Naive B cell (primary cell): ENCODE results near the gene DNAJB8. TPM values are rescaled to one million over a fixed set of nuclear protein-coding genes. Genes with fewer than 3 reads are reported as not detected.

Experiments used
- ATAC-seq, 2 donors: fragments of 150-1000 bp; cut with Tn5 transposase; 2 replicates each; pipeline ENCODE4 v1.10.0; 2021; ENCODE audit warnings: low read depth in 2 of 2, mild to moderate bottlenecking in 2 of 2, moderate library complexity in 2 of 2
- DNase-seq: peaks from one replicate; pipeline ENCODE4 v3.0.0; 2022
- H3K27ac Mint-ChIP-seq, 6 donors: one replicate each; pipeline ENCODE4 v1.8.0; 2020 to 2022; ENCODE audit warnings: mild to moderate bottlenecking in 6 of 6, mixed read lengths in 6 of 6, moderate library complexity in 5 of 6, inconsistent platforms in 2 of 6
- H3K27me3 Mint-ChIP-seq, 3 donors: one replicate each; pipeline ENCODE4 v1.8.0; 2021 to 2022; ENCODE audit warnings: mixed read lengths in 3 of 3, mild to moderate bottlenecking in 1 of 3
- H3K36me3 Mint-ChIP-seq, 2 donors: one replicate each; pipeline ENCODE4 v1.8.0; 2020 to 2022; ENCODE audit warnings: mixed read lengths in 2 of 2, inconsistent platforms in 1 of 2, mild to moderate bottlenecking in 1 of 2
- H3K4me1 Mint-ChIP-seq, 3 donors: one replicate each; pipeline ENCODE4 v1.8.0; 2020 to 2022; ENCODE audit warnings: mixed read lengths in 3 of 3, inconsistent platforms in 1 of 3, mild to moderate bottlenecking in 1 of 3, moderate library complexity in 1 of 3
- H3K4me3 Mint-ChIP-seq, 8 donors: one replicate each; pipeline ENCODE4 v1.8.0; 2020 to 2022; ENCODE audit warnings: mild to moderate bottlenecking in 8 of 8, mixed read lengths in 8 of 8, moderate library complexity in 8 of 8, inconsistent platforms in 2 of 8
- H3K9me3 Mint-ChIP-seq, 7 donors: one replicate each; pipeline ENCODE4 v1.8.0; 2020 to 2022; ENCODE audit warnings: mixed read lengths in 7 of 7, mild to moderate bottlenecking in 5 of 7, inconsistent platforms in 2 of 7, moderate library complexity in 1 of 7
- polyA plus RNA-seq, 6 donors: library from polyadenylated mRNA; unstranded; fragments of 300-500 nt; fragmentation: Illumina TruSeq; gene quantifications; one replicate each; pipeline ENCODE4 v1.2.3, GENCODE V29; 2021; ENCODE audit warnings: low read depth in 6 of 6

The DNAJB8 gene
- polyA plus RNA-seq, 6 donors from 2014 or later = not detected

- Mint-ChIP-seq H3K36me3 (peaks cover 0 to 4% of the 10 kb centered on the region in 2 donors), H3K4me3 (no peak overlapping the region), H3K4me1 (no peaks in the 10 kb centered on the region), H3K9me3 (peaks cover 0 to 2% (median 0%) of the 10 kb centered on the region in 7 donors), H3K27ac (no peak overlapping the region), H3K27me3 (peaks cover 26 to 66% (median 63%) of the 10 kb centered on the region in 3 donors)
- no peak for ATAC-seq
- DNase-seq = no peak
Measured at GRCh38 chr3:128455116-128455515, 11.6 kb downstream of the DNAJB8 start.

- no peak overlapping the region for H3K27ac Mint-ChIP-seq
- H3K27me3 Mint-ChIP-seq = peaks cover 32 to 68% (median 66%) of the 10 kb centered on the region in 3 donors
- DNase-seq (no peak), ATAC-seq (no peak)
- H3K36me3 Mint-ChIP-seq = peaks cover 0 to 6% of the 10 kb centered on the region in 2 donors
- peaks cover 0 to 4% (median 0%) of the 10 kb centered on the region in 7 donors for H3K9me3 Mint-ChIP-seq
- H3K4me3 Mint-ChIP-seq = no peak overlapping the region
- no peaks in the 10 kb centered on the region for H3K4me1 Mint-ChIP-seq
Measured at GRCh38 chr3:128454310-128454618, 12.4 kb downstream of the DNAJB8 start.

GRCh38 chr3:128453501-128454309 lies 13.0 kb downstream of the DNAJB8 start:
- no peak for DNase-seq
- Mint-ChIP-seq H3K27me3 (peaks cover 37 to 72% (median 69%) of the 10 kb centered on the region in 3 donors), H3K9me3 (peaks cover 0 to 4% (median 2%) of the 10 kb centered on the region in 7 donors), H3K36me3 (peaks cover 0 to 6% of the 10 kb centered on the region in 2 donors), H3K4me3 (no peak overlapping the region), H3K27ac (no peak overlapping the region), H3K4me1 (peaks cover 2 to 3% (median 2%) of the 10 kb centered on the region in 3 donors)
- no peak for ATAC-seq

GRCh38 chr3:128452678-128453275 lies 13.9 kb downstream of the DNAJB8 start:
- Mint-ChIP-seq H3K27ac (peak overlapping the region in 1 of 6 donors; percentile 65), H3K4me1 (peaks cover 6 to 8% (median 7%) of the 10 kb centered on the region in 3 donors), H3K9me3 (peaks cover 0 to 6% (median 2%) of the 10 kb centered on the region in 7 donors), H3K27me3 (peaks cover 40 to 74% (median 71%) of the 10 kb centered on the region in 3 donors), H3K4me3 (no peak overlapping the region), H3K36me3 (peaks cover 0 to 6% of the 10 kb centered on the region in 2 donors)
- DNase-seq (no peak), ATAC-seq (no peak)

GRCh38 chr3:128452120-128452519 lies 14.6 kb downstream of the DNAJB8 start:
- H3K4me1 Mint-ChIP-seq = peaks cover 6 to 15% (median 7%) of the 10 kb centered on the region in 3 donors
- peaks cover 0 to 9% (median 4%) of the 10 kb centered on the region in 7 donors for H3K9me3 Mint-ChIP-seq
- ATAC-seq = no peak
- peak overlapping the region in 1 of 6 donors; percentile 59 for H3K27ac Mint-ChIP-seq
- DNase-seq = no peak
- peaks cover 0 to 6% of the 10 kb centered on the region in 2 donors for H3K36me3 Mint-ChIP-seq
- peaks cover 40 to 69% (median 68%) of the 10 kb centered on the region in 3 donors for H3K27me3 Mint-ChIP-seq
- no peak overlapping the region for H3K4me3 Mint-ChIP-seq

GRCh38 chr3:128449111-128449638 lies 17.5 kb downstream of the DNAJB8 start:
- Mint-ChIP-seq H3K9me3 (peaks cover 0 to 23% (median 8%) of the 10 kb centered on the region in 7 donors), H3K36me3 (peaks cover 0 to 19% of the 10 kb centered on the region in 2 donors), H3K4me3 (peak overlapping the region in 1 of 8 donors; percentile 49), H3K27me3 (peaks cover 31 to 44% (median 43%) of the 10 kb centered on the region in 3 donors), H3K4me1 (peaks cover 6 to 15% (median 7%) of the 10 kb centered on the region in 3 donors), H3K27ac (no peak overlapping the region)
- no peak for ATAC-seq
- DNase-seq = no peak

- DNase-seq (no peak), ATAC-seq (no peak)
- H3K9me3 Mint-ChIP-seq = peaks cover 0 to 23% (median 8%) of the 10 kb centered on the region in 7 donors
- peaks cover 0 to 19% of the 10 kb centered on the region in 2 donors for H3K36me3 Mint-ChIP-seq
- H3K27me3 Mint-ChIP-seq = peaks cover 31 to 44% (median 43%) of the 10 kb centered on the region in 3 donors
- peaks cover 6 to 15% (median 7%) of the 10 kb centered on the region in 3 donors for H3K4me1 Mint-ChIP-seq
- H3K4me3 Mint-ChIP-seq = no peak overlapping the region
- no peak overlapping the region for H3K27ac Mint-ChIP-seq
Measured at GRCh38 chr3:128448491-128448890, 18.2 kb downstream of the DNAJB8 start.

GRCh38 chr3:128447561-128448013 lies 19.1 kb downstream of the DNAJB8 start:
- no peak overlapping the region for H3K4me3 Mint-ChIP-seq

GRCh38 chr3:128446821-128447220 lies 19.9 kb downstream of the DNAJB8 start:
- Mint-ChIP-seq H3K9me3 (peaks cover 0 to 23% (median 8%) of the 10 kb centered on the region in 7 donors), H3K27ac (no peak overlapping the region), H3K36me3 (peaks cover 0 to 19% of the 10 kb centered on the region in 2 donors), H3K27me3 (peaks cover 34 to 47% (median 37%) of the 10 kb centered on the region in 3 donors), H3K4me1 (peaks cover 6 to 15% (median 7%) of the 10 kb centered on the region in 3 donors), H3K4me3 (no peak overlapping the region)
- ATAC-seq (no peak), DNase-seq (no peak)

More at GRCh38 chr3:128447561-128448013, 19.1 kb downstream of the DNAJB8 start:
- H3K27ac Mint-ChIP-seq = no peak overlapping the region
- DNase-seq = no peak
- peak in 1 of 2 donors; percentile 45 for ATAC-seq
- H3K36me3 Mint-ChIP-seq = peaks cover 0 to 19% of the 10 kb centered on the region in 2 donors
- peaks cover 0 to 23% (median 8%) of the 10 kb centered on the region in 7 donors for H3K9me3 Mint-ChIP-seq
- H3K4me1 Mint-ChIP-seq = peaks cover 6 to 15% (median 7%) of the 10 kb centered on the region in 3 donors
- peaks cover 37 to 52% (median 40%) of the 10 kb centered on the region in 3 donors for H3K27me3 Mint-ChIP-seq

- H3K4me1 Mint-ChIP-seq = peaks cover 6 to 15% (median 7%) of the 10 kb centered on the region in 3 donors
Measured at GRCh38 chr3:128445357-128445756, 21.3 kb downstream of the DNAJB8 start.

GRCh38 chr3:128443771-128444170 lies 22.9 kb downstream of the DNAJB8 start:
- no peak overlapping the region for H3K27ac Mint-ChIP-seq
- ATAC-seq (no peak), DNase-seq (no peak)
- H3K36me3 Mint-ChIP-seq = peaks cover 0 to 12% of the 10 kb centered on the region in 2 donors
- H3K27me3 Mint-ChIP-seq = peaks cover 20 to 42% (median 33%) of the 10 kb centered on the region in 3 donors
- peaks cover 0 to 23% (median 6%) of the 10 kb centered on the region in 7 donors for H3K9me3 Mint-ChIP-seq
- peaks cover 5 to 13% (median 5%) of the 10 kb centered on the region in 3 donors for H3K4me1 Mint-ChIP-seq
- H3K4me3 Mint-ChIP-seq = no peak overlapping the region

More at GRCh38 chr3:128445357-128445756, 21.3 kb downstream of the DNAJB8 start:
- no peak for DNase-seq
- no peak overlapping the region for H3K27ac Mint-ChIP-seq
- no peak overlapping the region for H3K4me3 Mint-ChIP-seq
- peaks cover 0 to 17% of the 10 kb centered on the region in 2 donors for H3K36me3 Mint-ChIP-seq
- H3K9me3 Mint-ChIP-seq = peaks cover 0 to 23% (median 6%) of the 10 kb centered on the region in 7 donors
- ATAC-seq = no peak
- peaks cover 29 to 38% (median 30%) of the 10 kb centered on the region in 3 donors for H3K27me3 Mint-ChIP-seq

- H3K4me3 Mint-ChIP-seq = no peak overlapping the region
- H3K27ac Mint-ChIP-seq = no peak overlapping the region
- peaks cover 0 to 8% (median 0%) of the 10 kb centered on the region in 3 donors for H3K4me1 Mint-ChIP-seq
- peaks cover 17 to 42% (median 34%) of the 10 kb centered on the region in 3 donors for H3K27me3 Mint-ChIP-seq
- no peak for ATAC-seq
- H3K9me3 Mint-ChIP-seq = peaks cover 0 to 23% (median 6%) of the 10 kb centered on the region in 7 donors
- H3K36me3 Mint-ChIP-seq = peaks cover 0 to 12% of the 10 kb centered on the region in 2 donors
- DNase-seq = no peak
Measured at GRCh38 chr3:128442949-128443348, 23.7 kb downstream of the DNAJB8 start.

- H3K4me3 Mint-ChIP-seq = no peak overlapping the region
- ATAC-seq (no peak), DNase-seq (no peak)
- H3K9me3 Mint-ChIP-seq = peaks cover 0 to 20% (median 3%) of the 10 kb centered on the region in 7 donors
- H3K4me1 Mint-ChIP-seq = no peaks in the 10 kb centered on the region
- H3K27ac Mint-ChIP-seq = no peak overlapping the region
- peaks cover 0 to 12% of the 10 kb centered on the region in 2 donors for H3K36me3 Mint-ChIP-seq
- peaks cover 22 to 42% (median 39%) of the 10 kb centered on the region in 3 donors for H3K27me3 Mint-ChIP-seq
Measured at GRCh38 chr3:128442070-128442469, 24.6 kb downstream of the DNAJB8 start.
